Fibroblast of villous mesenchyme (primary cell): ENCODE results near the gene PTPRN2. TPM values are rescaled to one million over a fixed set of nuclear protein-coding genes. Genes with fewer than 3 reads are reported as not detected.

Experiments used
- DNase-seq: peaks from one replicate; pipeline ENCODE4 v3.0.0-alpha.2; 2010; ENCODE audit warnings: low read depth
- H3K4me3 ChIP-seq: 2 replicates; pipeline ENCODE4 v1.5.1; 2011; ENCODE audit warnings: low read depth, mild to moderate bottlenecking, low read length
- CTCF ChIP-seq: IDR thresholded peaks from 2 replicates; pipeline ENCODE4 v1.5.1; 2012; ENCODE audit warnings: low read depth, mild to moderate bottlenecking, low read length; ENCODE audit not compliant: insufficient read depth
- total RNA-seq: library from RNA; depleted of rRNA; stranded (reverse); fragments of >200 nt; gene quantifications from 2 replicates; pipeline ENCODE4 v1.2.3, GENCODE V29; 2012

PTPRN2 gene
- total RNA-seq, 1 donor: not detected

GRCh38 chr7:157874208-157874816, 713.3 kb downstream of the PTPRN2 start:
- TF ChIP-seq CTCF: no peak
- no peak for DNase-seq
- no peak overlapping the region for H3K4me3 ChIP-seq

GRCh38 chr7:157873664-157874063, 714.0 kb downstream of the PTPRN2 start:
- no peak for TF ChIP-seq CTCF
- H3K4me3 ChIP-seq: no peak overlapping the region
- no peak for DNase-seq

- H3K4me3 ChIP-seq: no peak overlapping the region
- TF ChIP-seq CTCF: no peak
- DNase-seq: no peak
Observed at GRCh38 chr7:157873181-157873580, 714.4 kb downstream of the PTPRN2 start.

- TF ChIP-seq CTCF: no peak
- H3K4me3 ChIP-seq: no peak overlapping the region
- no peak for DNase-seq
Observed at GRCh38 chr7:157872447-157872846, 715.2 kb downstream of the PTPRN2 start.

- TF ChIP-seq CTCF: no peak
- no peak overlapping the region for H3K4me3 ChIP-seq
- DNase-seq: no peak
Observed at GRCh38 chr7:157871681-157872080, 715.9 kb downstream of the PTPRN2 start.

- no peak for DNase-seq
- H3K4me3 ChIP-seq: no peak overlapping the region
- TF ChIP-seq CTCF: no peak
Observed at GRCh38 chr7:157870644-157871290, 716.9 kb downstream of the PTPRN2 start.

GRCh38 chr7:157869793-157870192, 717.8 kb downstream of the PTPRN2 start:
- no peak overlapping the region for H3K4me3 ChIP-seq
- DNase-seq: no peak
- TF ChIP-seq CTCF: no peak
